Adipocyte (in vitro differentiated cells): Measurements from ENCODE around the gene PPP1R1A.

Source experiments
- DNase-seq: peaks from one replicate; pipeline ENCODE4 v3.0.0-alpha.2; 2015; ENCODE audit warnings: low read depth
- H3K27me3 ChIP-seq: replicated peaks from 2 replicates; pipeline ENCODE4 v1.7.0; 2013; ENCODE audit warnings: mild to moderate bottlenecking, low read length, moderate library complexity; ENCODE audit not compliant: control insufficient read depth, insufficient read depth
- H3K36me3 ChIP-seq: 2 replicates; pipeline ENCODE4 v1.7.0; 2013; ENCODE audit warnings: low read length, mild to moderate bottlenecking, moderate library complexity; ENCODE audit not compliant: control insufficient read depth, insufficient read depth, severe bottlenecking
- H3K4me1 ChIP-seq: 2 replicates; pipeline ENCODE4 v1.7.0; 2013; ENCODE audit warnings: mild to moderate bottlenecking, low read length, moderate library complexity; ENCODE audit not compliant: control insufficient read depth, insufficient read depth
- H3K4me3 ChIP-seq: 2 replicates; pipeline ENCODE4 v1.7.0; 2013; ENCODE audit warnings: mild to moderate bottlenecking, low read length, moderate library complexity
- H3K9ac ChIP-seq: 2 replicates; pipeline ENCODE4 v1.7.0; 2013; ENCODE audit warnings: mild to moderate bottlenecking, low read length, moderate library complexity
- H3K9me3 ChIP-seq: 2 replicates; pipeline ENCODE4 v1.7.0; 2013; ENCODE audit warnings: mild to moderate bottlenecking, low read length, moderate library complexity; ENCODE audit not compliant: control insufficient read depth

PPP1R1A gene

GRCh38 chr12:54601841-54602240, 13.4 kb upstream of the PPP1R1A start:
- Histone ChIP-seq H3K27me3 (peaks cover 29% of the 10 kb centered on the region), H3K4me1 (peaks cover 16% of the 10 kb centered on the region), H3K36me3 (no peaks in the 10 kb centered on the region), H3K4me3 (no peak overlapping the region), H3K9me3 (no peaks in the 10 kb centered on the region), H3K9ac (no peak overlapping the region)
- DNase-seq = no peak

- Histone ChIP-seq H3K9ac (no peak overlapping the region), H3K9me3 (no peaks in the 10 kb centered on the region), H3K36me3 (no peaks in the 10 kb centered on the region), H3K4me1 (peaks cover 24% of the 10 kb centered on the region), H3K27me3 (peaks cover 26% of the 10 kb centered on the region), H3K4me3 (no peak overlapping the region)
- DNase-seq = no peak
These were observed 10.5 kb upstream of the PPP1R1A start for GRCh38 chr12:54598970-54599369.

GRCh38 chr12:54596526-54596946, 8.1 kb upstream of the PPP1R1A start:
- no peak overlapping the region for H3K4me3 ChIP-seq
- H3K9ac ChIP-seq = peak overlapping the region; percentile 26
- H3K9me3 ChIP-seq = no peaks in the 10 kb centered on the region
- peaks cover 27% of the 10 kb centered on the region for H3K4me1 ChIP-seq
- no peaks in the 10 kb centered on the region for H3K36me3 ChIP-seq
- DNase-seq = peak; percentile 84
- H3K27me3 ChIP-seq = peaks cover 26% of the 10 kb centered on the region

- Histone ChIP-seq H3K9me3 (no peaks in the 10 kb centered on the region), H3K4me1 (peaks cover 36% of the 10 kb centered on the region), H3K27me3 (peaks cover 26% of the 10 kb centered on the region), H3K4me3 (no peak overlapping the region), H3K9ac (no peak overlapping the region), H3K36me3 (no peaks in the 10 kb centered on the region)
- DNase-seq = no peak
These were observed 7.0 kb upstream of the PPP1R1A start for GRCh38 chr12:54595471-54595870.

GRCh38 chr12:54593725-54594124, 5.3 kb upstream of the PPP1R1A start:
- peaks cover 54% of the 10 kb centered on the region for H3K4me1 ChIP-seq
- H3K9ac ChIP-seq = no peak overlapping the region
- H3K9me3 ChIP-seq = no peaks in the 10 kb centered on the region
- no peak overlapping the region for H3K4me3 ChIP-seq
- H3K27me3 ChIP-seq = peaks cover 10% of the 10 kb centered on the region
- H3K36me3 ChIP-seq = no peaks in the 10 kb centered on the region
- no peak for DNase-seq

- no peak for DNase-seq
These were observed 4.7 kb upstream of the PPP1R1A start for GRCh38 chr12:54593135-54593534.

GRCh38 chr12:54592316-54592715, 3.9 kb upstream of the PPP1R1A start:
- peaks cover 55% of the 10 kb centered on the region for H3K4me1 ChIP-seq
- H3K4me3 ChIP-seq = no peak overlapping the region
- no peaks in the 10 kb centered on the region for H3K36me3 ChIP-seq
- H3K9ac ChIP-seq = peak overlapping the region; percentile 66
- H3K9me3 ChIP-seq = no peaks in the 10 kb centered on the region
- H3K27me3 ChIP-seq = no peaks in the 10 kb centered on the region
- DNase-seq = peak; percentile 62

More at GRCh38 chr12:54593135-54593534, 4.7 kb upstream of the PPP1R1A start:
- H3K36me3 ChIP-seq = no peaks in the 10 kb centered on the region
- no peak overlapping the region for H3K9ac ChIP-seq
- no peaks in the 10 kb centered on the region for H3K9me3 ChIP-seq
- H3K4me3 ChIP-seq = no peak overlapping the region
- peaks cover 6% of the 10 kb centered on the region for H3K27me3 ChIP-seq
- H3K4me1 ChIP-seq = peaks cover 55% of the 10 kb centered on the region

GRCh38 chr12:54590978-54591591, 2.6 kb upstream of the PPP1R1A start:
- Histone ChIP-seq H3K9me3 (no peaks in the 10 kb centered on the region), H3K4me1 (peaks cover 63% of the 10 kb centered on the region), H3K27me3 (peaks cover 5% of the 10 kb centered on the region), H3K4me3 (no peak overlapping the region), H3K9ac (peak overlapping the region; percentile 66), H3K36me3 (no peaks in the 10 kb centered on the region)
- peak; percentile 19 for DNase-seq

GRCh38 chr12:54589964-54590363, 1.5 kb upstream of the PPP1R1A start:
- Histone ChIP-seq H3K27me3 (peaks cover 9% of the 10 kb centered on the region), H3K4me3 (no peak overlapping the region), H3K9me3 (no peaks in the 10 kb centered on the region), H3K36me3 (no peaks in the 10 kb centered on the region), H3K9ac (peak overlapping the region; percentile 58), H3K4me1 (peaks cover 65% of the 10 kb centered on the region)
- no peak for DNase-seq

- DNase-seq = no peak
- Histone ChIP-seq H3K4me1 (peaks cover 65% of the 10 kb centered on the region), H3K9ac (peak overlapping the region; percentile 84), H3K4me3 (peak overlapping the region; percentile 75), H3K27me3 (peaks cover 9% of the 10 kb centered on the region), H3K36me3 (peaks cover 3% of the 10 kb centered on the region), H3K9me3 (no peaks in the 10 kb centered on the region)
These were observed 420 bp upstream of the PPP1R1A start for GRCh38 chr12:54588890-54589267.

- H3K4me1 ChIP-seq = peaks cover 55% of the 10 kb centered on the region
- no peak for DNase-seq
- H3K9me3 ChIP-seq = no peaks in the 10 kb centered on the region
- peak overlapping the region; percentile 91 for H3K9ac ChIP-seq
- peak overlapping the region; percentile 86 for H3K4me3 ChIP-seq
- peaks cover 18% of the 10 kb centered on the region for H3K36me3 ChIP-seq
- peaks cover 9% of the 10 kb centered on the region for H3K27me3 ChIP-seq
These were observed 1.1 kb downstream of the PPP1R1A start for GRCh38 chr12:54587315-54587873.

- H3K4me3 ChIP-seq = peak overlapping the region; percentile 86
- H3K36me3 ChIP-seq = peaks cover 25% of the 10 kb centered on the region
- no peaks in the 10 kb centered on the region for H3K9me3 ChIP-seq
- no peak for DNase-seq
- peaks cover 47% of the 10 kb centered on the region for H3K4me1 ChIP-seq
- H3K9ac ChIP-seq = peak overlapping the region; percentile 91
- peaks cover 9% of the 10 kb centered on the region for H3K27me3 ChIP-seq
These were observed 1.8 kb downstream of the PPP1R1A start for GRCh38 chr12:54586620-54587019.
